ENCODE measurements around the gene UHRF1.
A peak's percentile ranks its signal among the peaks of the same experiment; 100 is the strongest.
"Not testable (repeated sequence)": the region's sequence is repeated elsewhere in the genome, so short reads cannot be mapped to it uniquely, and the experiment has no call there.

The UHRF1 gene

DNA sequence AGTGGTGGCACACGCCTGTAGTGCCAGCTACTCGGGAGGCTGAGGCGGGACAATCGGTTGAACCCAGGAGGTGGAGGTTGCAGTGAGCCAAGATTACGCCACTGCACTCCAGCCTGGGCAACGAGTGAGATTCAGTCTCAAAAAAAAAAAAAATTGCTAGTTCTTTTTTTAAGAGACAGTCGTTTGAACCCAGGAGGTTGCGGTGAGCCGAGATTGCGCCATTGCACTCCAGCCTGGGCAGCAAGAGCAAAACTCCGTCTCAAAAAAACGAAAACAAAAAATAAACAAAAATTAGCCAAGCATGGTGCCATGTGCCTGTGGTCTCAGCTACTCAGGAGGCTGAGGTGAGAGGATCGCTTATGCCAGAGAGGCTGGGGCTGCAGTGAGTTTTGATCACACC, 8.4 kb upstream of the UHRF1 start:
- not testable (repeated sequence) for DNase-seq (ENCODE audit: low read depth)

DNA sequence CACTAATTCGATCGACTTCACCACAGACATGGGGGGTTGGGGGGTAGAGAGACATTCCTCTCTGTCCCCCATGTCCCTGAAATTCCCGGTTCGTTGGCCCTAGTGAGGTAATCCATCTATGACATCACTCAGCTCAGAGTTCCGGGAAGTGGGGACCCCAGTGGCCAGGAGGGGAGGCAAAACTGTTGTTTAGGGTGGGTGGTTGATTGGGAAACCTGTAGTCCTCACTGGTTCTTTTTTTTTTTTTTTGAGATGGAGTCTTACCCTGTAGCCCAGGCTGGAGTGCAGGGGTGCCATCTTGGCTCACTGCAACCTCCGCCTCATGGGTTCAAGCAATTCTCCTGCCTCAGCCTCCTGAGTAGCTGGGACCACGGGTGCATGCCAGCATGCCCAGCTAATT, 6.5 kb upstream of the UHRF1 start, which contains the start of gene ARRDC5:
ARRDC5 (minus strand) TSS at position 101 of the 400 bp plus-strand sequence; CDS start at position 30, 71 bp downstream.
- DNase-seq (ENCODE audit: low read depth) = no peak

- DNase-seq (ENCODE audit: low read depth) = no peak
Measured at GRCh38 chr19:4904481-4904880, 4.8 kb upstream of the UHRF1 start.

DNA sequence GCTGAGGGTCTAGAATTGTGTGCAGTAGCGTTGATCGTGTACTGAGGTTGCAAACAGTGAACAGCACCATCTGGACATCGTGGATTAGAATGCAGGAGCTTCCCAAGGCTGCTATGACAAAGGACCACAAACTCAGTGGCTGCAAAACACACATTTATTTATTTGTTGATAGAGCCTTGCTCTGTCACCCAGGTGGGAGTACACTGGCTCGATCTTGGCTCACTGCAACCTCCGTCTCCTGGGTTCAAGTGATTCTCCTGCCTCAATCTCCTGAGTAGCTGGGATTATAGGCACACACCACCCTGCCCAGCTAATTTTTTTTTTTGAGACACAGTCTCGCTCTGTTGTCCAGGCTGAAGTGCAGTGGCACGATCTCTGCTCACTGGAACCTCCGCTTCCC, 2.3 kb upstream of the UHRF1 start:
- no peak for DNase-seq (ENCODE audit: low read depth)

DNA sequence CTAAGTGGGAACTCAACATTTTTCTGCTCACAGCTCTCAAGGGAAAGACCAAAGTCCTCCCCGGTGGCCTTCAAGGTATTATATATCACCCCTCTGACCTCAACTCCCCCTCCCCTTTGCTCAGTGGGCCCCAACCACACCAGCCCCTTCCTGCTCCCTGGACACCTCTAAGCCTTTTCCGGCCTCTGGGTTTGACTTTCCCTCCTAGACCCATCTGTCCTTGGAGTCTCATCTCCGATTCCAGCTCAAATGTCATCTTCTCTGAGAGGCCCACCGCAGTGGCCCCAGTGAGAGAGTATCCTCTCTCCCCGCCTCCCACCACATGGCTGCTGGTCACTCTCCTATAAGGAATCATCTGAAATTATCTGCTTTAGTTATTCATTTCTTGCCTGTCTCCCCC, 941 bp upstream of the UHRF1 start:
- DNase-seq (ENCODE audit: low read depth) = no peak

- DNase-seq (ENCODE audit: low read depth) = no peak
Measured at GRCh38 chr19:4908781-4909155, 533 bp upstream of the UHRF1 start.

DNA sequence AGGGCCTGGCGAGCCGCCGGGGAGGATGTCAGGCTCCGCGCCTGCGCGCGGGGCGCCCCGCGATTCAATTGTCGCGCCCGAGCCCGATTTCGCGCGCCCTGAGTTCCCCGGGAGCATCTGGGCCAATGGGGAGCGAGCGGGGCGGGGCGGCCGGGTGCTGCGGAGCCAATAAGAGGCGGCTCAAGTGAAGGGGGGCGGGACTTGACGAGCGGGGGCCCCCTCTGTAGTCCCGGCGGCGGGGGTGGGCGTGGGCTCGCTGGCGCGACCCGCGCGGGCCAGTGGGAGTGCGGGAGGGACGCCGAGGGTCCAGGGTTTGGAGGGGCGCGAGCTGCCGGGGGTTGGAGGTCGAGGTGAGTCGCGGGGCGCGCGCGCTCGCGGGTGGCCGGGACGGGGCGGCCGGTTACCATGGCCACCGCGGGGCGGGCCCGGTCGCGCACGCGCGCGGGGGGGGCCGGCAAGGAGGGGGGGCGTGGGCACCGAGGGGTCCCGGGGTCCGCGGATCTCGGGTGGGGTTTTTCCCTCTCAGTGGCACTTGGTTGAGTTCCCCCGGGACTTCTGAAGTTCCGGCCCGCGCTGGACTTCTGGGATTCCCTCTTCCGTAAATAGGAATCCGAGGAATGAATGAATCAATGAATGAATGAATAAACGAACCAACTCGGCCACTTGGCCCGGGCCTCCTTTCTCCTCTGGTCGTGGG, 744 bp downstream of the UHRF1 start:
- DNase-seq (ENCODE audit: low read depth) = peak; percentile 81

DNA sequence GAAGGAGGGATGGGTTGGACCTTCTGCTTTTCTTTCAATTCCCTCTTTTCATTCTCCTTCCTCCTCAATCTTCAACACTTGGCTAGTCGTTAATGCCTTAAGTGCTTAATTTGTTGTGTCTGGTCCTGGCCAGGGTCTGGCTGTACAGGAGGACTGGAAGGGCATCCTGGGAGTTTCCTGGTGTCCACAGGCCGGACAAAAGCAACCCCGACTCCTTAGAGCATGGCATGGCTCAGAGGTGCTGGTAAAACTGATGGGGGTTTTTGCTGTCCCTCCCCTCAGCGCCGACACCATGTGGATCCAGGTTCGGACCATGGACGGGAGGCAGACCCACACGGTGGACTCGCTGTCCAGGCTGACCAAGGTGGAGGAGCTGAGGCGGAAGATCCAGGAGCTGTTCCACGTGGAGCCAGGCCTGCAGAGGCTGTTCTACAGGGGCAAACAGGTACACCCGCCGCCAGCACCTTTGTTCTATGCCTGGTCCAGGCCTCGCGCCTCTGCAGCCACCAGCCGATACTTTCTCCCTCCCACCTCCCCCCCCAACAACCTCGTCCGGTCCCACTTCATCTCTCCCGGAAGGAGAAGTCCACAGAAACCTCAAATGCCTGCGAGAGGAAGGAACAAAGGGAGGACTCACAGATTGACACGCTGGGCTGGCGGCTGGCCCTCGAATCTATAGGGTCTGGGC, 1.4 kb downstream of the UHRF1 start:
- DNase-seq (ENCODE audit: low read depth) = peak; percentile 53

- no peak for DNase-seq (ENCODE audit: low read depth)
Measured at GRCh38 chr19:4911314-4911713, 2.0 kb downstream of the UHRF1 start.

GRCh38 chr19:4911786-4912672, 2.7 kb downstream of the UHRF1 start:
- DNase-seq (ENCODE audit: low read depth) = no peak

- DNase-seq (ENCODE audit: low read depth) = no peak
Measured at GRCh38 chr19:4913996-4914735, 4.9 kb downstream of the UHRF1 start.

DNA sequence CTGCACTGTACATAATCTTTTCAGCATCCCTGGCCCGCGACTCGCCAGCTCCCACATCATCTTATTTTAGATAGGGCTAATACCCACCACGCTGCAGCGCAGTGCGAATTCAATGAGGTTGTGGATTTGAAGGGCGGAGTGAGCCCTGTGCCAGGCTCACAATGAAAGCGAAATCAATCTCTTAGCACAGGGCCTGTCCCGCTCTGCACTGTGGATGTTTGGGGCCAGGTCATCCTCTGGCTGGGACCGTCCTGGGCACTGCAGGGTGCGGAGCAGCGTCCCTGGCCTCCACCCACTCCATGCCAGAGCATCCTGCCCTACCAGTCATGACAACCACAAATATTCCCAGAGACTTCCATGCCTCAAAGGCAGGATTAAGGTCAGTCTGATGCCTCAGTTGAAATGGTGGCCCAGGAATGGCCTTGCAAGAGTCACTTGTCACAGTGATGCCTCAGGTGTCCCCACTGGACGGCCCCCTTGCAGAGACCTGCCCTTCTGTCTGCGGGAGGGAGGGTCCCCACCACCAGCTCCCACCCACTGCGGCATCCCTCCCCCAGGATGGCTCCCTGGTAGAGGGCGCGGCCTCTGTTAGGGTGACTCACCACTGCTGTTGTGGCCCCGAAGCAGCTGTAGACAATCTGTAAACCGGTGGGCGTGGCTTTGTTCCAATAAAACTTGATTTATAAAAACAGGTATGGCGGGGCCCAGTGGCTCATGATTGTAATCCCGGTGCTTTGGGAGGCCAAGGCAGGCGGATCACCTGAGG, 5.6 kb downstream of the UHRF1 start:
- DNase-seq (ENCODE audit: low read depth) = no peak

DNA sequence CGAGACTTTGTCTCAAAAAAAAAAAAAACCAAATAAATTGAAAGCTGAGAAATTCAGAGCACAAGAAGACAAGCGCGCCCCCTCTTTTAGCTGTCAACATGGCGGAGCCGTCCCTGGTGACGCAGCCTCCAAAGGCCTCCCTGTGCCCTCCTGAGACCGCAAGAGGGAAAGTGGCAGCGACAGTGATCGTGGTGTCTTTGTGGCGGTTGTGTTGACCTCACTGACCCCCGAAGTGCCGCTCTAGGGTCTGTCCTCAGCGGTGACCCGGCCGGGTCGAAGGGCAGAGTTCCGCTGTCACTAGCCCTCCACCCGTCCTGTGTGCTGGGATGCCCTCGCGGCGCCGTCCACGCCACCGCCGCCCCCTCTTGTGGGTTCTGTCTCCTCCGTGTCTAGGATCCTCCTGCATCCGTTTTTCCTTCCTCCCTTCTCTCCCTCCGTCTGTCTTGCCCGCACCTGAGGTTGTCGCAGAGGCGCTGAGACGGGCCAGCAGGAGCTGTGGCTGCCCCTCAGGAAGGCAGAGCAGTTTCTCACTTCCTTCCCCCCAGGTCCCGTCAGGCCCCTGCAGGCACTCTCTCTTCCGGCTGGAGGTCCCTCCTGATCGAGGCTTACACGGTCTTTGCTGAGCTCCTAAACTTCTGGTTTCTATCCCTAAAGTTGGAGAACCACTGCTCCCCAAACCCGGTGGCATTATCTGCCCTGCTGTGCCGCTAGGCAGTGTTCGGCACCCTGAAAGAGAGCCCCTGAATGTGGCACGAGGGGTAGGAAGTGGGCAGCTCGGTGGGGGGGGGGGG, 7.2 kb downstream of the UHRF1 start:
- DNase-seq (ENCODE audit: low read depth) = peak; percentile 58

DNA sequence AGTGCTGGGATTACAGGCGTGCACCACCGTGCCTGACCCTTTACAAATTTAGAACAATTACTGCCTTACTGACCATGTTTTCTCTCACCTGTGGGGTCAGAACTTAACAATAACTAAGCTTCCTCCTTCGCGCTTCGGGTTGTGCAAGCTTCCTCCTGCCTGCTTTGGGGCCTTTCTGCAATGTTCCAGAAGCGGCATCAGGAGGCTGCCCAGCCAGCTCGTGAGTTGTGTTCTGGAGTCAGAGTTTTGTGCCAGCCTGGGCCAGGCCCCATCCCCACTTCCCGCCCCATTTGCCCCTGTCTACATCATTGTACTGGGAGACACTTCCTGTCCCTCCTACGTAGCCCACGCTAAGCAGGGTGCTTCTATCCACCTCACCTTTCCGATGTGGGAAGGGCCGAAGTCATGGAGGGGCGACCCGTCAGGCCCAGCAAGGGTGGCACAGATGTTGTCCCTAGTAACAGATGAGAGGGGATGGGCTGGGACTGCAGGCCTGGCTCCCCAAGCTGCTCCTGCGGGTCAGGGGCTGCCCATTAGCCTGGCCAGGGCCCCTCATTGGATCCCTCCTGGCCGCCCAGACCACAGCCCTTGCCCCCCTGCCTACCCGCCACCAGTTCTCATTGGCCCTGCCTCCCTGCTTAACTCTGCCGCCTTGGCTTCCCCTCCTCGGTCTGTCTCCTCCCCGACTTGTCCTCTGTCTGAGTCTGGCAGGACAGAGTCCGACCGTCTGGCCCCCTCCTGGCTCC, 13.4 kb downstream of the UHRF1 start:
- DNase-seq (ENCODE audit: low read depth) = no peak

- DNase-seq (ENCODE audit: low read depth) = no peak
Measured at GRCh38 chr19:4923276-4923747, 14.0 kb downstream of the UHRF1 start.

DNA sequence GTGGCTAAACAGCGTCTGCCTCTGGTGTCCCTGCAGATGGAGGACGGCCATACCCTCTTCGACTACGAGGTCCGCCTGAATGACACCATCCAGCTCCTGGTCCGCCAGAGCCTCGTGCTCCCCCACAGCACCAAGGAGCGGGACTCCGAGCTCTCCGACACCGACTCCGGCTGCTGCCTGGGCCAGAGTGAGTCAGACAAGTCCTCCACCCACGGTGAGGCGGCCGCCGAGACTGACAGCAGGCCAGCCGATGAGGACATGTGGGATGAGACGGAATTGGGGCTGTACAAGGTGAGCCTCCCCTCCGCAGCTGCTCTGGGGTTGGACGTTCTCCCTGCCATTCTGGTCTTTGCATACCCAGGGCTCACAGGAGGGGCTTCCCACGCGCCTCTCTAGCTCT, 19.9 kb downstream of the UHRF1 start:
- no peak for DNase-seq (ENCODE audit: low read depth)

- DNase-seq (ENCODE audit: low read depth) = no peak
Measured at GRCh38 chr19:4930664-4931063, 21.4 kb downstream of the UHRF1 start.

- DNase-seq (ENCODE audit: low read depth) = no peak
Measured at GRCh38 chr19:4932711-4933110, 23.4 kb downstream of the UHRF1 start.

DNA sequence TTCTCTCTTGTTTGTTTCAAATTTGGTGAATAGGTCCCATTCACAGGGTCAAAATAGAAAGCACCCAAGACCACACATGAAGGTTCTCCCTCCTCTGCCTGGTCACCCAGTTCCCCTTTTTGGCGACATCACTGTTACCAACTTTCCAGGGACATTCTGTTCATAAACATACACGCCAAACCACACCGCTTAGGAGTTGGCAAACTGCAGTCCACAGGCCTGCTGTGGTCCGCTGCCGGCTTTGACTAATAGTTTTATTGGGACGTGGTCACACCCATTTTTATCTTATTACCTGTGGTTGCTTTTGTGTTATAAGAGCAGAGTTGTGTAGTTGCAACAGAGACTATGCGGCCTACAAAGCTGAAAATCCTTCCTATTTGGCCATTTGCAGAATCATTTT, 24.2 kb downstream of the UHRF1 start:
- DNase-seq (ENCODE audit: low read depth) = no peak

GRCh38 chr19:4935444-4935843, 26.1 kb downstream of the UHRF1 start:
- DNase-seq (ENCODE audit: low read depth) = no peak
